GM20431 (cell line): ENCODE data around the gene PDZRN4.
"Not testable (repeated sequence)": the region's sequence is repeated elsewhere in the genome, so short reads cannot be mapped to it uniquely, and the experiment has no call there.

Experiments
- in situ Hi-C: fragments of 300-500 bp; cut with MseI, MboI; formaldehyde crosslinking; loops from one replicate; pipeline ENCODE4 v1.15.0; 2020; ENCODE audit warnings: low sequenced_read_pairs; ENCODE audit not compliant: unreplicated experiment

PDZRN4 gene

GRCh38 chr12:41277946-41278267 lies 89.8 kb downstream of the PDZRN4 start:
- in situ Hi-C loops: no loop called here

DNA sequence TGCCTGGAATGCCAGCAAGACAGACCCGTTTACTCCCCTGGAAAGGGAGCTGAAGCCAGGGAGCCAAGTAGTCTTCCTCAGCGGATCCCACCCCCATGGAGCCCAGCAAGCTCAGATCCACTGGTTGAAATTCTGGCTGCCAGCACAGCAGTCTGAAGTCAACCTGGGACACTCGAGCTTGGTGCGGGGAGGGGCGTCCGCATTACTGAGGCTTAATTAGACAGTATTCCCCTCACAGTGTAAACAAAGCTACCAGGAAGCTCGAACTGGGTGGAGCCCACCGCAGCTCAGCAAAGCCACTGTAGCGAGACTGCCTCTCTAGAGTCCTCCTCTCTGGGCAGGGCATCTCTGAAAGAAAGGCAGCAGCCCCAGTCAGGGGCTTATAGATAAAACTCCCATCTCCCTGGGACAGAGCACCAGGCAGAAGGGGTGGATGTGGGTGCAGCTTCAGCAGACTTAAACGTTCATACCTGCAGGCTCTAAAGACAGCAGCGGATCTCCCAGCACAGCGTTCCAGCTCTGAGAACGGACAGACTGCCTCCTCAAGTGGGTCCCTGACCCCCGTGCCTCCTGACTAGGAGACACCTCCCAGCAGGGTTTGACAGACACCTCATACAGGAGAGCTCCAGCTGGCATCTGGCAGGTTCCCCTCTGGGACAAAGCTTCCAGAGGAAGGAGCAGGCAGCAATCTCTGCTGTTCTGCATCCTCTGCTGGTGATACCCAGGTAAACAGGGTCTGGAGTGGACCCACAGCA lies 92.4 kb downstream of the PDZRN4 start:
- in situ Hi-C loops: not testable (repeated sequence)

DNA sequence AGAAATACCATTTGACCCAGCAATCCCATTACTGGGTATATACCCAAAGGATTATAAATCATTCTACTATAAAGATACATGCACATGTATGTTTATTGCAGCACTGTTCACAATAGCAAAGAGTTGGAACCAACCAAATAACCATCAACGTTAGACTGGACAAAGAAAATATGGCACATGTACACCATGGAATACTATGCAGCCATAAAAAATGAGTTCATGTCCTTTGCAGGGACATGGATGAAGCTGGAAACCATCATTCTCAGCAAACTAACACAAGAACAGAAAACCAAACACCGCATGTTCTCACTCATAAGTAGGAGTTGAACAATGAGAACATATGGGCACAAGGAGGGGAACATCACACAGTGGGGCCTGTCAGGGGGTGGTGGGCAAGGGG lies 97.3 kb downstream of the PDZRN4 start:
- in situ Hi-C loops: not testable (repeated sequence)

GRCh38 chr12:41286426-41286825 lies 98.3 kb downstream of the PDZRN4 start:
- in situ Hi-C loops: no loop called here

DNA sequence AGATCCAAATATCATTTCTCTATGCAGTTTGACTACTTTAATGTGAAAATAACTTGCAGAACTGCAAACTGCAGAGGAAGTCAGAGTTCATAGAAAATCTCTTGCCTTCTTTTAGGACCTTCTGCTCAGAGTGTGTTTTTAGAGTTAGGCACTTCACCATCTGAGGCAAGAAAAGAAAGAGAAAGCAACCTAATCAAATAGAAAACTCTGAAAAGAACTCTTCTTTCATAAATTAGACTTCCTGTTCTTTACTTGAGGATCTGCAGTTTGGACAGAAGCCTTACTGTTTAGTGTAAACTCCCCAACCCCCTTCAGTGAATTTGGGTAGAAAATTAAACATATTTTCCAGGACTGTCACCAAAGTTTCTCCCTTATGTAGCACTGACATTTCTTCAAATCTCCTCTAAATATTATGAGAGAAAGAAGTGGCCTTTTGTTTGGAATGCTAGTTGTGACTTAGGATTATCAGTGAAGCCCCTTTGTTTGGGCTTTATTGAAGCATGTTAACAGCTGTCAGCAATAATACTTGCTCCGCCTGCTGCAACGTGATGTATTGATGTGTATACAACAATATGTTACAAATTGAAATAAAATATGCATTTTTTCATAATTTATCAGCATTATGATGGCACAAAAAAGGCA lies 99.5 kb downstream of the PDZRN4 start:
- in situ Hi-C loops: no loop called here

DNA sequence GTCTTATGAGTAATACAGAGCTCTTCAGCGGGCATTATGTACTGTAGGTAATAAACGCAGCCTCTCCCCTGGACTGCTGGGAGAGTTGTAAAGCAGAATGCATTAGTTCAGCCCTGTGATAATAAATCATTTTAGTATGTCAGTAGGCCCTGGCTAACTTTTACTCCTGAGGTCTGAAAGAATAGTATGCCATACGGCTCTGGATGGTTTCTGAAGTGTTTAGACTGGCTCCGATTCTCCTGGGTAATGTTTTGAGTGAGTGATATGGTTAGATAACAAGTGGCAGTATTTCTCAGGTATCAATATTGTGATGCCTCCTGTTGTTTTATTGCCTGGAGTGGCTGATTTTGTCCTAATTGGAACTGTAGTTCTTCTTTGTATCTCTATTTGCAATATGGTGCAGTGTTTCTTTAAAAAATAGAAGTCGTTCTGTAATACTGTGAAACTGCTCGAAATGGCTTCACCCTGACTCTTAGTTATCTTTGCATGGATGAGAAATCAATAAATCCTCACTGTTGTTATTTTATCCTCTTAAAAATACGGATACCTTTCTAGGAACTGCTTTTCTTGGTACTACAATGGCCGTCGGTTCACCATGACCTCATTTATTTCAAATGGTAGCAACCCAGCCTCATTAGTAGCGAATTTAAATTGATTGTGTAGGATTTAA lies 100.2 kb downstream of the PDZRN4 start:
- in situ Hi-C loops: no loop called here

DNA sequence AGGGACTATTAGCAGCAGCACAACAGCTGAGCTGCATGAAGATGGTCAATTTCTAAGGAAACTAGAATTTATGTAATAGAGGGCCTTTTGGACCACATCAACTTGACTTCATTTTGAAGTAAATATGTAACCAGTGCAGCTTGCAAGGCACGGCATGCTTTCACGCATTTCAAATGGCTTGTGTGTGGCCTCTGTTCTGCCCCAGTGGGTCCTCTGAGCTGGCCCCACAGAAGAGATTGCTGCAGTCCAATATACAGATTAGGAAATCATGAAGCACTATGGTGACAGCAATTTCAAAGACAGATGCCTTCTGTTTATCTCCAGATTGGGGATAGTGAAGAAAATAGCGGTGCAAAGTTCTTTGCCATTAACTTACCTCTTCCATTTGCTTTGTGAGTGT lies 101.4 kb downstream of the PDZRN4 start:
- in situ Hi-C loops: no loop called here

GRCh38 chr12:41293011-41293410 lies 104.9 kb downstream of the PDZRN4 start:
- in situ Hi-C loops: no loop called here

DNA sequence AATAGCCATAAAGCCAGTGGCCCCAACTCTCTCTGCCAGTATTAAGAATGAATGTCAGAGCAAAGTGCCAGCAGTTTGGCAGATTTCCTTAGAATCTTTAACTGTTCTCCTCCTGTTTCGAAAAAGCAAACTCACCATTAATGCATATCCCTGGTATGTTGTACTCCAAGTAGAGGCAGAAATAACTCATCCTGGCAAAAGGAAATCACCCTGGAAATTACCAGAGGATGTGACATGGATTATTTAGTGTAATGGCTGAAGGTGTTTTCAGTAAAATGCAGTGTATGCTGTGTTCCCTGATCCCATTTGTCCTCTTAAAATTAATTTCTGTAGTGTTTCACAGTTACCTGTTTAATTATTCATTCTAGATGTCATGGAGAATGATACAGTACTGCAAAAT lies 105.3 kb downstream of the PDZRN4 start:
- in situ Hi-C loops: no loop called here

DNA sequence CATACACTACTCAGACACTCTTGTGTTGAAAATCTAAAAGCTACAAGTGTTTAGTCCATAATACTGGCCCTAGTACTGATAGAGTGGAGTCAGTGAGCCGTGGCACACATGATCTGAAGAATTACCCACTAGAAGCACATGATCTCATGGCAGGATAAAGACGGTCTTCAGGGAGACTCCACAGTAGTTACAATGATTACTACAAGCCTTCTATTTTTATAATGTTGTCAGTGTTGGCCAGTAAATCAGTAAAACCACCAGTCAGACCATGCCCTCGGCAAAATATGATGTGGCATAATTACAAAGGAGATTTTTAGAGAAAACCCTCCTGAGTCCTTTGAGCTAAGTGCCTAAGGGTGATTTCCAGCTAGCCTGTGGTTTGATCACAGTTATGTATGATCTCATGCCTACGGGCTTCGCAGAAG lies 114.9 kb downstream of the PDZRN4 start:
- in situ Hi-C loops: no loop called here

DNA sequence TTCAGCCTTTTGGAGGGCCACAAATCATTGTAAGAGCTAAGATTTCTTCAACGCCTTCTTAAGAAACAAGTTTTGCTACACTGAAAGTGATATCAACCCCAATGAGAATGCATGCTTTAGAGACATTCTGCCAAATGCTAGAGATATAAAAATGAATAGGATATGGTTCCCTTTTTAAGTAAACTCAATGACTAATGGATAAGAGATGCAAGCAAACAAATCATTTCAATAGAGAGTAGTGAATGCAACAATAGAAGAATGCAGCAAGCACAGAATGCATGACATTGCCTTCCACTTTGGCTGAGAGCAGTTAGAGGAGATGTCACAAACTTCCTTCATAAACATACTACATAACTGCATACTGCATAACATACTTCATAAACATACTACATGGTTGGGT lies 116.4 kb downstream of the PDZRN4 start:
- in situ Hi-C loops: no loop called here

GRCh38 chr12:41310367-41310766 lies 122.2 kb downstream of the PDZRN4 start:
- in situ Hi-C loops: no loop called here

GRCh38 chr12:41311883-41312282 lies 123.8 kb downstream of the PDZRN4 start:
- in situ Hi-C loops: no loop called here

GRCh38 chr12:41312451-41312850 lies 124.3 kb downstream of the PDZRN4 start:
- in situ Hi-C loops: not testable (repeated sequence)

DNA sequence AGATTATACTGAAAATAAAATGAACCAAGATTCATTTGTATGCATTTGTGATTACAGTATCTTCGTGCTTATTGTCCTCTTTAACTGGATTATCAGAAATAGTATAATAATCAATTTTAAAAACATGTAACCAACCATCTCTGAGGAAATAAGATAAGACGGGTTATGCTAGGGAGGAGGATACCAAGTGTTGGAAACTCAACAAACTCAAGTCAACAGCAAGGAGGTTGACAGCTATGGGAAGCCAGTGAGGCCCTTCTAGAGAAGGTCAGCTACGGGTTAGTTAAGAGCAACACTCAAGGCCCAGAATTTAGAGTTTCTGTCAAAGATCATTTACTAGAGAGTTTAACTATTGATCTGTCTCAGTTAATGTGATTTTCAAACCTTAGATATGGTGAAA lies 137.2 kb downstream of the PDZRN4 start:
- in situ Hi-C loops: no loop called here

GRCh38 chr12:41327096-41327895 lies 139.2 kb downstream of the PDZRN4 start:
- in situ Hi-C loops: no loop called here

- in situ Hi-C loops: no loop called here
Observed at GRCh38 chr12:41333974-41334373, 145.9 kb downstream of the PDZRN4 start.

DNA sequence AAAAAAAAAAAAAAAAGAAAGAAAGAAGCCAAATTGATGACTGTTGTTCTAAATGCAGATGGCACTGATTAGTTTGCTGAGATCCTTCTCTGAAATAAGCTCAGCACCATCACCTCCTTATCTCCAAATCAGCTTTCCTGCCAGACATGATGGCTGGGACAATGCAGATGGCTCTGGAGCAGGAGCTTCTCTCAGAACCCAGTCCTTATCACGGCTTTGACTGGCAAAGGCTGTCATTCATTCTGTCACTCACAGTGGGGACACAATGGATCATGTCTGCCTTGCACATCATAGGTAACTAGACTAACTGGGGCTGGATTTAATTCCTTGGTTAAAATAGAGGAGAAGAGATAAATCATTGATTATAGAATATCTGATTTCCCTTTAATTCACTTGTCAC lies 146.3 kb downstream of the PDZRN4 start:
- in situ Hi-C loops: no loop called here

DNA sequence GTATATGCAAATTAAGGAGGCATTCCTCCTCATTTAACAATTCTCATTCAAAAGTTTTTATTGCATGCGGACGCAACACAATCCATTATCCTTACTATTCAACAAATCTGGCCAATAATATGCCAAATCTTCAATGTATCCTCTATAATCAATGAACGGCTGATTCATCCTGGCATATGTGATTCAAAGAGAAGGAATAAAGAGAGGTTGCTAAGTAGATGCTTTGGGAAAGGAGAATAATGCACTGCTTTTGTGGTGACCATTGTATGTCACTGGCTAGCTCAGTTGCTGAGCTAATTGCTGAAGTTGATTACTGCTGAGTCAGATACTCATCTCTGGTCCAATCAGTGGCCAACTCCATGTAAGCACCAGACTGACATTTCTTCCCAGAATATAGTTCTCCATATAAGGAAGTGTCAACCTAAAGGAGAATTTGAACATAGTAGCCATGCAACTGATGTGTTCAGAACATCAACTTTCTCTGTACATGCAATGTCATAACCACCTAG lies 148.0 kb downstream of the PDZRN4 start:
- in situ Hi-C loops: no loop called here

DNA sequence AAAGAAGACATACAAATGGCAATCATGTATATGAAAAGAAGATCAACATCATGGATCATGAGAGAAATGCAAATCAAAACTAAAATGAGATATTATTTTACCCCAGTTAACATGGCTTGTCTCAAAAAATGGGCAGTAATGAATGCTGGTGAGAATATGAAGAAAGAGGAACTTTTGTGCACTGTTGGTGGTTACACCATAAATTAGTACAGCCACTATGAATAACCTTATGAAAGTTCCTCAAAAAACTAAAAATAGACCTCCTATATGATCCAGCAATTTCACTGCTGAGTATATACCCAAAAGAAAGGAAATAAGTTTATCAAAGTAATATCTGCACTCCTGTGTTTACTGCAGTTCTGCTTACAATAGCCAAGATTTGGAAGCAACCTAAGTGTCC lies 151.7 kb downstream of the PDZRN4 start:
- in situ Hi-C loops: no loop called here
